ENCODE results near the gene NUDT2.

DNA sequence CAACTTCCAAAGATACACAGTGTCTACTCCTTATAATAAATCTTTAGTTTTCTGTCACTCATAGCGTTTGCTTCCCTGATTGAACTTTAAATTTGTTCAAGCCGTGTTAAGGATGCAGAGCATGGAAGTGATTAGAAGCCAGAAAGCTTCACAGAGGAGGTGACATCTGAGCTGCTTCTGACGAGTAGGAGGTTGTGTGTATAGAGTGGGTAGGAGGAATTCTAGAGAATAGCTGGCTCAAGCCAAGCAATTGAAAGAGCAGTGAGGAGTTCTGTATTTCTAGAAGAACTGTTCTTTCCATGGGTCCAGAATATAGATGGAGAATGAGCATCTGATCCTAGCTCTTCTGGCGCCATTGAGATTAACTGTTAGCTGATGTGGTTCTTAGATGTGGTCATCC is 6.0 kb downstream of the NUDT2 start:
- TF ChIP-seq, protein P1, sequence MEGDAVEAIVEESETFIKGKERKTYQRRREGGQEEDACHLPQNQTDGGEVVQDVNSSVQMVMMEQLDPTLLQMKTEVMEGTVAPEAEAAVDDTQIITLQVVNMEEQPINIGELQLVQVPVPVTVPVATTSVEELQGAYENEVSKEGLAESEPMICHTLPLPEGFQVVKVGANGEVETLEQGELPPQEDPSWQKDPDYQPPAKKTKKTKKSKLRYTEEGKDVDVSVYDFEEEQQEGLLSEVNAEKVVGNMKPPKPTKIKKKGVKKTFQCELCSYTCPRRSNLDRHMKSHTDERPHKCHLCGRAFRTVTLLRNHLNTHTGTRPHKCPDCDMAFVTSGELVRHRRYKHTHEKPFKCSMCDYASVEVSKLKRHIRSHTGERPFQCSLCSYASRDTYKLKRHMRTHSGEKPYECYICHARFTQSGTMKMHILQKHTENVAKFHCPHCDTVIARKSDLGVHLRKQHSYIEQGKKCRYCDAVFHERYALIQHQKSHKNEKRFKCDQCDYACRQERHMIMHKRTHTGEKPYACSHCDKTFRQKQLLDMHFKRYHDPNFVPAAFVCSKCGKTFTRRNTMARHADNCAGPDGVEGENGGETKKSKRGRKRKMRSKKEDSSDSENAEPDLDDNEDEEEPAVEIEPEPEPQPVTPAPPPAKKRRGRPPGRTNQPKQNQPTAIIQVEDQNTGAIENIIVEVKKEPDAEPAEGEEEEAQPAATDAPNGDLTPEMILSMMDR (IDR thresholded peaks at IDR 0.05) = no peak
- TF ChIP-seq POLR2A (IDR thresholded peaks at IDR 0.05) = no peak
